HepG2 (cell line): Measurements from ENCODE around the gene CRIP1. TPM values are rescaled to one million over a fixed set of nuclear protein-coding genes. Genes with fewer than 3 reads are reported as not detected.
A peak's percentile ranks its signal among the peaks of the same experiment; 100 is the strongest.

Experiments
- ATAC-seq: fragments of 200-7000 bp; cut with Tn5 transposase; 3 replicates; pipeline ENCODE4 v1.9.1; 2020; ENCODE audit warnings: mild to moderate bottlenecking, moderate library complexity
- BruUV-seq: library from RNA; stranded (reverse); fragments of 400-500 nt; replicated peaks from 2 replicates; lab custom pipeline; 2021; lab: Mats Ljungman, UMichigan
- CTCF ChIA-PET: fragments of 300-600 bp; formaldehyde crosslinking; extraction: SDS; loops from one replicate; lab custom pipeline; 2021; ENCODE audit warnings: low total read pairs, inconsistent platforms, low intra/inter-chr PET ratio; lab: Yijun Ruan, JAX
- POLR2A ChIA-PET: fragments of 350-600 bp; sonication (Branson Sonifier 250); formaldehyde crosslinking; loops from one replicate; lab custom pipeline; 2020; ENCODE audit warnings: antibody characterized with exemption, inconsistent platforms; lab: Yijun Ruan, JAX
- DNase-seq: peaks from one replicate; pipeline ENCODE4 v3.0.0-alpha.2; 2015; ENCODE audit warnings: low spot score
- FAIRE-seq: peaks from 3 replicates; lab custom pipeline; 2011; peaks lifted over from hg19 to GRCh38; lab: Jason Lieb, UNC
- H2AFZ ChIP-seq: one replicate; pipeline ENCODE4 v1.6.1; 2011; ENCODE audit warnings: low read length, inconsistent platforms
- H3K27ac ChIP-seq: fragments of 300-600 bp; 3 replicates; pipeline ENCODE4 v1.8.0; 2011; ENCODE audit warnings: mixed run types, mild to moderate bottlenecking, mixed read lengths, low read length, inconsistent platforms; ENCODE audit not compliant: insufficient read depth; ENCODE audit errors: extremely low read length
- H3K27me3 ChIP-seq, 2 experiments: fragments of 200-600 bp in 1 of 2; 2 replicates in 1 of 2; 3 replicates in 1 of 2; pipeline versions ENCODE4 v1.6.0 to v1.8.0; 2011; ENCODE audit warnings: low read length in 2 of 2, mild to moderate bottlenecking in 2 of 2, moderate library complexity in 2 of 2, inconsistent platforms in 1 of 2; ENCODE audit not compliant: insufficient read depth in 2 of 2, control insufficient read depth in 1 of 2
- H3K36me3 ChIP-seq, 2 experiments: fragments of 200-600 bp in 1 of 2; replicated peaks in 1 of 2; 2 replicates in 1 of 2; 3 replicates in 1 of 2; pipeline versions ENCODE4 v1.5.1 to v1.8.0; 2011; ENCODE audit warnings: low read length in 2 of 2, inconsistent platforms in 1 of 2; ENCODE audit not compliant: insufficient read depth in 2 of 2, control insufficient read depth in 1 of 2
- H3K4me1 ChIP-seq: 2 replicates; pipeline ENCODE4 v1.5.1; 2012; ENCODE audit warnings: low read length, inconsistent platforms; ENCODE audit not compliant: insufficient read depth
- H3K4me2 ChIP-seq: 2 replicates; pipeline ENCODE4 v1.6.0; 2011; ENCODE audit warnings: low read depth, low read length, inconsistent platforms
- H3K4me3 ChIP-seq, 3 experiments: fragments of 200-600 bp in 1 of 3; sonication (generic), shearing (Covaris generic) in 1 of 3; replicated peaks in 1 of 3; 2 replicates each; pipeline ENCODE4 v1.5.1; 2011 to 2016; ENCODE audit warnings: low read length in 3 of 3, inconsistent platforms in 2 of 3, low read depth in 2 of 3, mild to moderate bottlenecking in 2 of 3, control low read depth in 1 of 3, mixed read lengths in 1 of 3; ENCODE audit not compliant: insufficient read depth in 1 of 3
- H3K79me2 ChIP-seq: one replicate; pipeline ENCODE4 v1.6.1; 2011; ENCODE audit warnings: low read length, inconsistent platforms; ENCODE audit not compliant: insufficient read depth
- H3K9ac ChIP-seq: 2 replicates; pipeline ENCODE4 v1.6.0; 2011; ENCODE audit warnings: mild to moderate bottlenecking, low read depth, low read length, inconsistent platforms; ENCODE audit not compliant: insufficient read depth
- H3K9me3 ChIP-seq: 2 replicates; pipeline ENCODE4 v1.5.1; 2012; ENCODE audit warnings: mild to moderate bottlenecking, low read length
- H4K20me1 ChIP-seq: 2 replicates; pipeline ENCODE4 v1.6.0; 2011; ENCODE audit warnings: inconsistent platforms, mild to moderate bottlenecking, low read length, moderate library complexity; ENCODE audit not compliant: insufficient read depth
- BHLHE40 ChIP-seq: IDR thresholded peaks from 2 replicates; pipeline ENCODE4 v1.6.1; 2011; ENCODE audit warnings: low read length, improper control_type of control experiment
- GMEB2 ChIP-seq: IDR thresholded peaks from 2 replicates; pipeline ENCODE4 v1.6.1; 2016; ENCODE audit warnings: missing biosample characterization, missing genetic modification reagents, low read depth
- HMGXB3 ChIP-seq: sonication (generic); formaldehyde crosslinking; IDR thresholded peaks from 2 replicates; pipeline ENCODE4 v1.4.0; 2020; ENCODE audit warnings: missing genetic modification reagents, borderline replicate concordance
- HNRNPK ChIP-seq: fragments of 200-400 bp; formaldehyde crosslinking; IDR thresholded peaks from 2 replicates; pipeline ENCODE4 v1.6.1; 2018; ENCODE audit warnings: low read length, low read depth, moderate library complexity, mild to moderate bottlenecking; ENCODE audit not compliant: poor library complexity, severe bottlenecking
- IKZF1 ChIP-seq: fragments of 450-650 bp; IDR thresholded peaks from 2 replicates; pipeline ENCODE4 v1.7.1; 2016
- PATZ1 ChIP-seq: sonication (generic); formaldehyde crosslinking; IDR thresholded peaks from 2 replicates; pipeline ENCODE4 v1.4.0; 2020; ENCODE audit warnings: missing genetic modification reagents
- SKI ChIP-seq: fragments of 450-650 bp; IDR thresholded peaks from one replicate; pipeline ENCODE4 v1.6.1; 2018; ENCODE audit warnings: mild to moderate bottlenecking; ENCODE audit not compliant: partially characterized antibody
- TFDP2 ChIP-seq: sonication (generic); formaldehyde crosslinking; IDR thresholded peaks from 2 replicates; pipeline ENCODE4 v1.4.0; 2020; ENCODE audit warnings: missing genetic modification reagents
- ZFY ChIP-seq: sonication (generic); formaldehyde crosslinking; IDR thresholded peaks from 2 replicates; pipeline ENCODE4 v1.4.0; 2020; ENCODE audit warnings: missing genetic modification reagents
- ZNF563 ChIP-seq: sonication (generic); formaldehyde crosslinking; IDR thresholded peaks from 2 replicates; pipeline ENCODE4 v1.8.0; 2022; ENCODE audit warnings: mild to moderate bottlenecking, moderate library complexity, missing genetic modification reagents
- ZNF777 ChIP-seq: sonication (generic); formaldehyde crosslinking; IDR thresholded peaks from 2 replicates; pipeline ENCODE4 v1.4.0; 2020; ENCODE audit warnings: missing genetic modification reagents
- ZSCAN21 ChIP-seq: sonication (generic); formaldehyde crosslinking; IDR thresholded peaks from 2 replicates; pipeline ENCODE4 v1.8.0; 2022; ENCODE audit warnings: mild to moderate bottlenecking, missing genetic modification reagents, moderate library complexity, borderline replicate concordance
- ZSCAN31 ChIP-seq: sonication (generic); formaldehyde crosslinking; IDR thresholded peaks from 2 replicates; pipeline ENCODE4 v1.5.0; 2020; ENCODE audit warnings: low read depth, mild to moderate bottlenecking, missing genetic modification reagents
- WGBS: methylation state at CpG from one replicate; pipeline ENCODE4 v1.1.6; 2017; ENCODE audit warnings: low lambda C conversion rate; 5-methylcytosine and 5-hydroxymethylcytosine counted together
- in situ Hi-C: cut with HindIII; loops from 2 replicates; pipeline ENCODE4 v1.10.0; 2017; ENCODE audit warnings: low pct_unique_long_range_greater_than_20kb; ENCODE audit not compliant: extremely low pct_ligation_motif_present
- intact Hi-C: fragments of 100-400 bp; cut with micrococcal nuclease; formaldehyde crosslinking; loops from one replicate; pipeline ENCODE4 v1.10.0; 2022; ENCODE audit not compliant: unreplicated experiment
- polyA plus RNA-seq, 8 experiments: library from polyadenylated mRNA; depleted of rRNA in 3 of 8; stranded (reverse) in 7 of 8; unstranded in 1 of 8; fragments of >200 nt; fragmentation: Illumina TruSeq in 4 of 8; extraction: Trizol in 4 of 8; gene quantifications; 2 replicates each; pipeline versions ENCODE4 v1.2.1 to v1.2.3, GENCODE V29; 2011 to 2016; ENCODE audit warnings: low read depth in 4 of 8, missing spikeins in 1 of 8, mixed read lengths in 1 of 8; ENCODE audit not compliant: insufficient read depth in 1 of 8
- total RNA-seq, 5 experiments: library from RNA; depleted of rRNA; stranded (reverse); fragments of >200 nt; fragmentation: Illumina TruSeq; extraction: Trizol; gene quantifications; 2 replicates each; pipeline ENCODE4 v1.2.3, GENCODE V29; 2016; ENCODE audit warnings: low read depth in 1 of 5

Gene CRIP1
- total and polyA plus RNA-seq, 2 of the 13 experiments (the other 11 are each of a cell fraction or from before 2014, with no cell fraction given), result 53.9 to 59.5 TPM

- no peak for DNase-seq
- Histone ChIP-seq H3K79me2 (no peaks in the 10 kb centered on the region), H3K27ac (peak within 1 kb of the TSS; percentile 82), H3K27me3 (peaks cover 0 to 4% of the 10 kb centered on the region in 2 experiments; a peak in 2 of 5 replicates), H3K4me2 (peak within 1 kb of the TSS; percentile 99), H3K9me3 (no peaks in the 10 kb centered on the region), H3K9ac (peak within 1 kb of the TSS; percentile 78), H3K36me3 (no peaks in the 10 kb centered on the region), H2AFZ (no peak within 1 kb of the TSS), H3K4me3 (peak within 1 kb of the TSS; percentile 71 to 83 (median 81)), H3K4me1 (peaks cover 33% of the 10 kb centered on the region), H4K20me1 (0 out of 2 replicates have a peak, but pooled peaks cover 2% of the 10 kb centered on the region)
- in situ Hi-C loops, result no loop called here
- CTCF ChIA-PET, result no interaction called here
- WGBS, result no CpG with 5 or more reads among the region's 118 CpGs
- 0 out of 3 replicates have a peak, but pooled peaks have one; percentile 1 for ATAC-seq
- FAIRE-seq, result no peak
- BruUV-seq, result no TSS peak
- intact Hi-C loops, result loop anchor here (2.0 kb wide), 1 partner anchor 14 kb away; no protein-coding TSS in a partner anchor
- POLR2A ChIA-PET, result interaction anchor here (1.0 kb wide), 1 partner anchor 12 kb away, joined by 3 read pairs; the partner anchor contains the start of gene CRIP1
- TF ChIP-seq ZFY, result peak; percentile 11; the same call in 1 of the 2 replicates
- peak; percentile 96 for TF ChIP-seq ZNF777
- TF ChIP-seq TFDP2 (CRISPR knock-in tag), result 0 out of 2 replicates have a peak, but pooled peaks have one; percentile 1
- TF ChIP-seq HNRNPK, result peak; percentile 32
- TF ChIP-seq ZNF563 (CRISPR knock-in tag), result 0 out of 2 replicates have a peak, but pooled peaks have one; percentile 21
- 0 out of 2 replicates have a peak, but pooled peaks have one; percentile 10 for TF ChIP-seq BHLHE40
- TF ChIP-seq SKI, result peak; percentile 0
- TF ChIP-seq IKZF1, result no peak
- 0 out of 2 replicates have a peak, but pooled peaks have one; percentile 15 for TF ChIP-seq ZSCAN21 (CRISPR knock-in tag)
- TF ChIP-seq HMGXB3, result no peak
- TF ChIP-seq GMEB2 (CRISPR knock-in tag), result no peak
- 0 out of 2 replicates have a peak, but pooled peaks have one; percentile 2 for TF ChIP-seq ZSCAN31 (CRISPR knock-in tag)
- TF ChIP-seq PATZ1, result peak; percentile 57; the same call in 1 of the 2 replicates
Measured at GRCh38 chr14:105474483-105475268, 12.0 kb upstream of the CRIP1 start, which contains the start of gene CRIP2. Gene CRIP2 (plus strand): TSS chr14:105474821. CDS start chr14:105474863, 42 bp downstream.
